Muscle of back (tissue), 11 donors: ENCODE results near the gene SLC22A4. TPM values are rescaled to one million over a fixed set of nuclear protein-coding genes. Genes with fewer than 3 reads are reported as not detected.

ENCODE experiments used
- DNase-seq, 3 donors: peaks; one replicate each; pipeline versions ENCODE4 v3.0.0 to v3.0.0-alpha.2; 2013
- polyA plus RNA-seq, 10 donors: library from polyadenylated mRNA; unstranded; fragments of 120-200 nt; gene quantifications; one replicate each; pipeline ENCODE4 v1.2.1, GENCODE V29; 2013; ENCODE audit not compliant: insufficient read length in 10 of 10

Gene SLC22A4
- polyA plus RNA-seq, 10 donors, result 2.9 to 5.2 (median 3.5) TPM

- no peak for DNase-seq
These were observed 99.0 kb downstream of the SLC22A4 start for GRCh38 chr5:132392978-132393825.

Other genes starting within 250 kb of the SLC22A4 start
- gene IL3, start 233.7 kb upstream of the SLC22A4 start, polyA plus RNA-seq, result not detected
- not detected for gene CSF2, start 220.6 kb upstream of the SLC22A4 start, polyA plus RNA-seq
- 10 to 100 TPM; 52.9 to 81.0 (median 60.4) TPM for gene P4HA2, start 66.5 kb upstream of the SLC22A4 start, polyA plus RNA-seq
- 10 to 100 TPM; 41.8 to 66.1 (median 52.2) TPM for gene PDLIM4, start 36.7 kb upstream of the SLC22A4 start, polyA plus RNA-seq
- gene SLC22A5, start 75.3 kb downstream of the SLC22A4 start, polyA plus RNA-seq, result 10 to 100 TPM in 3 of 10 donors, 1 to 10 TPM in 7; 5.8 to 15.5 (median 8.7) TPM
- gene IRF1, start 196.4 kb downstream of the SLC22A4 start, polyA plus RNA-seq, result 10 to 100 TPM in 2 of 10 donors, 1 to 10 TPM in 8; 6.8 to 14.0 (median 7.9) TPM
- gene IL5, start 249.1 kb downstream of the SLC22A4 start, polyA plus RNA-seq, result under 1 TPM in 3 of 10 donors, not detected in 7; 0.30 to 0.90 (median 0.51) TPM